ENCODE measurements around the gene SCMH1. TPM values are rescaled to one million over a fixed set of nuclear protein-coding genes. Genes with fewer than 3 reads are reported as not detected.

Gene SCMH1
- total and polyA plus RNA-seq, 2 of the 4 experiments (the other 2 are of a cell fraction): 9.0 to 19.4 TPM

- WGBS, 2 experiments (ENCODE audit: extremely low coverage in 2 of 2, insufficient read length in 1 of 2): 100% methylated on average over 2 of the region's 3 CpGs; no CpG with 5 or more reads in 1 of the 2 experiments
- Histone ChIP-seq H2BK20ac (ENCODE audit: low read depth, low read length) (no peak overlapping the region), H3K9ac (ENCODE audit: low read depth, low read length) (no peak overlapping the region), H3K56ac (ENCODE audit: extremely low read depth, insufficient read depth, low read length) (no peak overlapping the region), H3K18ac (ENCODE audit: low read depth, low read length) (no peak overlapping the region), H3K36me3 (ENCODE audit: control insufficient read depth, insufficient read depth, low read length) (peaks cover 29% of the 10 kb centered on the region), H2BK120ac (ENCODE audit: low read depth, low read length) (no peak overlapping the region), H3K4me2 (ENCODE audit: low read depth, low read length) (no peak overlapping the region), H3K27ac (ENCODE audit: insufficient read depth, low read length) (no peak overlapping the region), H2AK9ac (replicated peaks; ENCODE audit: low read depth, low read length, poor library complexity) (no peak overlapping the region), H2BK15ac (ENCODE audit: low read depth, low read length) (no peak overlapping the region), H2AK5ac (ENCODE audit: low read depth, low read length) (no peak overlapping the region), H3K4ac (ENCODE audit: low read depth, low read length) (no peak overlapping the region), H3K23ac (ENCODE audit: low read depth, low read length) (no peak overlapping the region), H3K9me1 (ENCODE audit: insufficient read depth, low read length) (peaks cover 2% of the 10 kb centered on the region; the same call in 1 of the 2 replicates), H3K27me3 (ENCODE audit: control insufficient read depth, insufficient read depth, low read length) (no peaks in the 10 kb centered on the region), H2AFZ (replicated peaks; ENCODE audit: low read length, poor library complexity) (no peak overlapping the region), H3K4me3 (ENCODE audit: insufficient read depth, low read depth, low read length) (no peak overlapping the region), H3K9me3 (ENCODE audit: control insufficient read depth, insufficient read depth, low read length) (no peaks in the 10 kb centered on the region), H2BK5ac (ENCODE audit: low read depth, low read length, poor library complexity, severe bottlenecking) (no peak overlapping the region), H4K91ac (ENCODE audit: insufficient read depth, low read depth, low read length) (no peak overlapping the region), H4K20me1 (ENCODE audit: insufficient read depth, low read length) (no peaks in the 10 kb centered on the region), H3K14ac (replicated peaks; ENCODE audit: low read depth, low read length) (no peak overlapping the region), H3K4me1 (ENCODE audit: control insufficient read depth, insufficient read depth, low read length) (peaks cover 2% of the 10 kb centered on the region; the same call in 1 of the 2 replicates), H4K5ac (ENCODE audit: low read depth, low read length) (no peak overlapping the region), H3K79me1 (ENCODE audit: low read depth in 1 of 2, low read length in 2 of 2) (no peaks in the 10 kb centered on the region; a peak in 1 of 4 replicates), H4K8ac (ENCODE audit: low read depth in 2 of 2, low read length in 2 of 2) (no peak overlapping the region)
- no TSS peak for BruUV-seq (replicated peaks)
- CTCF ChIA-PET: no interaction called here
- intact Hi-C loops (cut with micrococcal nuclease): loop anchor here (5.0 kb wide), 1 partner anchor 196 kb away; no protein-coding TSS in a partner anchor
- ATAC-seq (ENCODE audit: low read depth) (peak; percentile 61), DNase-seq (peak; percentile 58)
- no peak for TF ChIP-seq RAD21 (IDR thresholded peaks at IDR 0.05; ENCODE audit: low read length)
- no peak for TF ChIP-seq MAZ (IDR thresholded peaks at IDR 0.05; ENCODE audit: borderline replicate concordance, low read depth, low read length)
- TF ChIP-seq BHLHE40 (IDR thresholded peaks at IDR 0.05; ENCODE audit: low read depth, low read length): no peak
- TF ChIP-seq CHD1 (IDR thresholded peaks at IDR 0.05; ENCODE audit: low read depth, low read length): no peak
- TF ChIP-seq RCOR1 (IDR thresholded peaks at IDR 0.05; ENCODE audit: insufficient replicate concordance, low read length): no peak
- no peak for TF ChIP-seq NFE2L2 (IDR thresholded peaks at IDR 0.05; ENCODE audit: low read depth, low read length)
- TF ChIP-seq MAFK (IDR thresholded peaks at IDR 0.05; ENCODE audit: low read depth, low read length): no peak
- TF ChIP-seq MXI1 (IDR thresholded peaks at IDR 0.05; ENCODE audit: borderline replicate concordance, low read depth, low read length): no peak
- no peak for TF ChIP-seq USF2 (IDR thresholded peaks at IDR 0.05; ENCODE audit: low read depth, low read length)
- no peak for TF ChIP-seq ELK1 (IDR thresholded peaks at IDR 0.05; ENCODE audit: borderline replicate concordance, low read depth, low read length)
- TF ChIP-seq CTCF (conservative IDR thresholded peaks at IDR 0.05; ENCODE audit: low read depth, low read length): no peak
- no peak for TF ChIP-seq POLR2A (IDR thresholded peaks at IDR 0.05; ENCODE audit: low read depth, low read length)
- TF ChIP-seq CEBPB (IDR thresholded peaks at IDR 0.05; ENCODE audit: low read depth, low read length): no peak
- no peak for TF ChIP-seq FOS (IDR thresholded peaks at IDR 0.05; ENCODE audit: low read depth, low read length)
- no peak for TF ChIP-seq SMC3 (IDR thresholded peaks at IDR 0.05; ENCODE audit: low read depth, low read length)
- no peak for TF ChIP-seq RFX5 (IDR thresholded peaks at IDR 0.05; ENCODE audit: low read depth, low read length)
- POLR2A ChIA-PET (ENCODE audit: unreplicated experiment): no interaction called here
- in situ Hi-C loops (cut with MboI; ENCODE audit: low sequenced_read_pairs): loop anchor here (25.0 kb wide), 1 partner anchor 371 kb away; no protein-coding TSS in a partner anchor
- dilution Hi-C loops (cut with HindIII; ENCODE audit: low sequenced_read_pairs, unreplicated experiment): no loop called here
Measured at GRCh38 chr1:41041614-41042270, 200.4 kb downstream of the SCMH1 start.

Data from IMR-90 (cell line).